Measurements from ENCODE around the gene DBF4. TPM values are rescaled to one million over a fixed set of nuclear protein-coding genes. Genes with fewer than 3 reads are reported as not detected.
"Not testable (repeated sequence)": the region's sequence is repeated elsewhere in the genome, so short reads cannot be mapped to it uniquely, and the experiment has no call there.

DBF4 gene
- total RNA-seq, 1 experiment from 2014 or later: 51.2 TPM

- not testable (repeated sequence) for DNase-seq (ENCODE audit: low read depth in 1 of 2, low spot score in 2 of 2); H3K9me3 ChIP-seq (replicated peaks); H3K4me3 ChIP-seq
These were observed 3.0 kb upstream of the DBF4 start for GRCh38 chr7:87873328-87873727.

GRCh38 chr7:87874066-87874465 is 2.2 kb upstream of the DBF4 start:
- H3K27me3 ChIP-seq (replicated peaks): no peaks in the 10 kb centered on the region
- H3K4me3 ChIP-seq: no peak overlapping the region
- H3K4me1 ChIP-seq (replicated peaks): peaks cover 18% of the 10 kb centered on the region
- no peaks in the 10 kb centered on the region for H3K9me3 ChIP-seq (replicated peaks)
- no peak for DNase-seq (ENCODE audit: low read depth in 1 of 2, low spot score in 2 of 2)
- no peak overlapping the region for H3K27ac ChIP-seq
- peaks cover 56% of the 10 kb centered on the region for H3K36me3 ChIP-seq

More at GRCh38 chr7:87873328-87873727, 3.0 kb upstream of the DBF4 start:
- peaks cover 17% of the 10 kb centered on the region for H3K4me1 ChIP-seq (replicated peaks)
- not testable (repeated sequence) for H3K27ac ChIP-seq; H3K27me3 ChIP-seq (replicated peaks)
- H3K36me3 ChIP-seq: peaks cover 55% of the 10 kb centered on the region

- Histone ChIP-seq H3K9me3 (replicated peaks) (no peaks in the 10 kb centered on the region), H3K27ac (peak overlapping the region; percentile 85), H3K27me3 (replicated peaks) (no peaks in the 10 kb centered on the region), H3K4me3 (peak overlapping the region; percentile 83), H3K4me1 (replicated peaks) (peaks cover 18% of the 10 kb centered on the region), H3K36me3 (peaks cover 57% of the 10 kb centered on the region)
- DNase-seq (ENCODE audit: low read depth in 1 of 2, low spot score in 2 of 2): peak in 1 of 2 experiments; percentile 10
These were observed 898 bp upstream of the DBF4 start for GRCh38 chr7:87875151-87876039.

GRCh38 chr7:87876869-87877234 is 559 bp downstream of the DBF4 start:
- Histone ChIP-seq H3K4me3 (peak overlapping the region; percentile 83), H3K9me3 (replicated peaks) (no peaks in the 10 kb centered on the region), H3K27me3 (replicated peaks) (no peaks in the 10 kb centered on the region), H3K27ac (peak overlapping the region; percentile 85), H3K4me1 (replicated peaks) (peaks cover 18% of the 10 kb centered on the region), H3K36me3 (peaks cover 61% of the 10 kb centered on the region)
- DNase-seq (ENCODE audit: low read depth in 1 of 2, low spot score in 2 of 2): peak in 1 of 2 experiments; percentile 56

- H3K9me3 ChIP-seq (replicated peaks): no peaks in the 10 kb centered on the region
- no peaks in the 10 kb centered on the region for H3K27me3 ChIP-seq (replicated peaks)
- H3K4me3 ChIP-seq: peak overlapping the region; percentile 83
- H3K4me1 ChIP-seq (replicated peaks): peaks cover 18% of the 10 kb centered on the region
- peak overlapping the region; percentile 85 for H3K27ac ChIP-seq
- H3K36me3 ChIP-seq: peaks cover 67% of the 10 kb centered on the region
- peak in 1 of 2 experiments; percentile 15 for DNase-seq (ENCODE audit: low read depth in 1 of 2, low spot score in 2 of 2)
These were observed 1.2 kb downstream of the DBF4 start for GRCh38 chr7:87877366-87878040.

GRCh38 chr7:87878208-87878735 is 2.0 kb downstream of the DBF4 start:
- Histone ChIP-seq H3K27ac (peak overlapping the region; percentile 85; the same call in 1 of the 2 replicates), H3K4me1 (replicated peaks) (peaks cover 13% of the 10 kb centered on the region), H3K36me3 (peaks cover 75% of the 10 kb centered on the region), H3K9me3 (replicated peaks) (no peaks in the 10 kb centered on the region), H3K4me3 (peak overlapping the region; percentile 83), H3K27me3 (replicated peaks) (no peaks in the 10 kb centered on the region)
- no peak for DNase-seq (ENCODE audit: low read depth in 1 of 2, low spot score in 2 of 2)

- H3K4me3 ChIP-seq: no peak overlapping the region
- peaks cover 5% of the 10 kb centered on the region; the same call in 1 of the 2 replicates for H3K4me1 ChIP-seq (replicated peaks)
- no peaks in the 10 kb centered on the region for H3K9me3 ChIP-seq (replicated peaks)
- no peaks in the 10 kb centered on the region for H3K27me3 ChIP-seq (replicated peaks)
- H3K27ac ChIP-seq: no peak overlapping the region
- DNase-seq (ENCODE audit: low read depth in 1 of 2, low spot score in 2 of 2): no peak
- H3K36me3 ChIP-seq: peaks cover 84% of the 10 kb centered on the region
These were observed 6.1 kb downstream of the DBF4 start for GRCh38 chr7:87882151-87882937.

GRCh38 chr7:87885018-87885417 is 8.7 kb downstream of the DBF4 start:
- Histone ChIP-seq H3K27me3 (replicated peaks) (no peaks in the 10 kb centered on the region), H3K9me3 (replicated peaks) (no peaks in the 10 kb centered on the region), H3K4me1 (replicated peaks) (no peaks in the 10 kb centered on the region), H3K27ac (no peak overlapping the region), H3K4me3 (no peak overlapping the region), H3K36me3 (peaks cover 80% of the 10 kb centered on the region)
- DNase-seq (ENCODE audit: low read depth in 1 of 2, low spot score in 2 of 2): no peak

GRCh38 chr7:87886875-87887274 is 10.6 kb downstream of the DBF4 start:
- H3K27me3 ChIP-seq (replicated peaks): no peaks in the 10 kb centered on the region
- H3K36me3 ChIP-seq: peaks cover 77% of the 10 kb centered on the region
- H3K4me3 ChIP-seq: no peak overlapping the region
- no peaks in the 10 kb centered on the region for H3K4me1 ChIP-seq (replicated peaks)
- no peak overlapping the region for H3K27ac ChIP-seq
- H3K9me3 ChIP-seq (replicated peaks): no peaks in the 10 kb centered on the region
- DNase-seq (ENCODE audit: low read depth in 1 of 2, low spot score in 2 of 2): peak in 1 of 2 experiments; percentile 32

- Histone ChIP-seq H3K27ac (no peak overlapping the region), H3K4me3 (no peak overlapping the region), H3K36me3 (peaks cover 85% of the 10 kb centered on the region), H3K9me3 (replicated peaks) (no peaks in the 10 kb centered on the region), H3K4me1 (replicated peaks) (no peaks in the 10 kb centered on the region), H3K27me3 (replicated peaks) (no peaks in the 10 kb centered on the region)
- no peak for DNase-seq (ENCODE audit: low read depth in 1 of 2, low spot score in 2 of 2)
These were observed 19.1 kb downstream of the DBF4 start for GRCh38 chr7:87895363-87895762.

- no peaks in the 10 kb centered on the region for H3K4me1 ChIP-seq (replicated peaks)
- H3K27ac ChIP-seq: no peak overlapping the region
- no peaks in the 10 kb centered on the region for H3K9me3 ChIP-seq (replicated peaks)
- peaks cover 86% of the 10 kb centered on the region for H3K36me3 ChIP-seq
- no peak overlapping the region for H3K4me3 ChIP-seq
- DNase-seq (ENCODE audit: low read depth in 1 of 2, low spot score in 2 of 2): no peak
- no peaks in the 10 kb centered on the region for H3K27me3 ChIP-seq (replicated peaks)
These were observed 23.0 kb downstream of the DBF4 start for GRCh38 chr7:87899255-87899654.

GRCh38 chr7:87907136-87907906 is 31.0 kb downstream of the DBF4 start:
- DNase-seq (ENCODE audit: low read depth in 1 of 2, low spot score in 2 of 2); H3K27me3 ChIP-seq (replicated peaks); H3K4me1 ChIP-seq (replicated peaks); H3K9me3 ChIP-seq (replicated peaks); H3K27ac ChIP-seq; H3K4me3 ChIP-seq: not testable (repeated sequence)
- H3K36me3 ChIP-seq: peaks cover 48% of the 10 kb centered on the region

GRCh38 chr7:87908814-87909213 is 32.5 kb downstream of the DBF4 start:
- H3K9me3 ChIP-seq (replicated peaks); H3K27ac ChIP-seq; H3K4me3 ChIP-seq; DNase-seq (ENCODE audit: low read depth in 1 of 2, low spot score in 2 of 2); H3K27me3 ChIP-seq (replicated peaks); H3K4me1 ChIP-seq (replicated peaks): not testable (repeated sequence)
- H3K36me3 ChIP-seq: peaks cover 39% of the 10 kb centered on the region

Data from SJSA1 (cell line).